GM19240 (cell line): Measurements from ENCODE around the gene FNDC5.

Experiments
- DNase-seq: peaks from one replicate; pipeline ENCODE4 v3.0.0; 2011; ENCODE audit warnings: low spot score; ENCODE audit not compliant: insufficient read length

FNDC5 gene

GRCh38 chr1:32897082-32898049, 26.7 kb upstream of the FNDC5 start:
- DNase-seq, result no peak

DNA sequence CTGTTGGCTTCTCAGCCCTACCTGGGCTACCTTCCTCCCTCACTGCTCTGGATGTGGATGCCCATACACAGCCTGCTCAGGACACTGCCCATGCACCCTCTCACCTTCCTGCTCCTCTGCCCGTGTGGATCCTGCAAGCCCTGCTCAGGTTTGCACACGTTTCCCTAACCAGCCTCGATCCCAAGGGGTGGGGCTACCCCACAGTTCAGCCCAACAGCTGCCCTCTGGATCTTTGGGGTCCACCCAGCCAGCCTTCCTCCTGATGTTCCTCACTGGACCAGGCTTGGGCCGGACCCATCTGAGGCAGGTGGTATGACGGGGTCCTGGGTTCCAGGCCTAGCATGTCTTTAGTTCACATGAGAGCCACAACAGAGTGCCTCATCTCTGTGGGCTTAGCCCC, 25.7 kb upstream of the FNDC5 start:
- no peak for DNase-seq

GRCh38 chr1:32895325-32896215, 24.9 kb upstream of the FNDC5 start:
- no peak for DNase-seq

DNA sequence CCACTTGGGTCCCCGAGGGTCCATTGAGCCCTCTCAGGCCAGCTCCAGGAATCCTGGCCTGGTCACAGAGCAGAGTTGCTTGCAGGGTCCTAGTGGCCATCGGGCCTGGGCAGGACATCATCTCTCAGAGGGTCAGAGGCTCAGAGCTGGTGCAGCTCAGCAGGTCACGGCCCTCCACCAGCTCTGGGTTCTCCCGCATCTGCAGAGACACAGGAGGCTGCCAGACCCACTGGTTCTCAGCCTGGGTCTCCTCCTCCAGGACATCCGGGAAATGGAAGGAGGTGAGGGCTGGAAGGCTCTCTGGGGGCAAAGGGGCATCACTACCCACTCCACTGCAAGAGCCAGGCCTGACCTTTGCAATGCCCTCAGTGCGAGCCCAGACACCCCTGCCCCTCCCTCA, 24.0 kb upstream of the FNDC5 start:
- DNase-seq, result no peak

GRCh38 chr1:32894019-32894600, 23.4 kb upstream of the FNDC5 start:
- DNase-seq, result no peak

DNA sequence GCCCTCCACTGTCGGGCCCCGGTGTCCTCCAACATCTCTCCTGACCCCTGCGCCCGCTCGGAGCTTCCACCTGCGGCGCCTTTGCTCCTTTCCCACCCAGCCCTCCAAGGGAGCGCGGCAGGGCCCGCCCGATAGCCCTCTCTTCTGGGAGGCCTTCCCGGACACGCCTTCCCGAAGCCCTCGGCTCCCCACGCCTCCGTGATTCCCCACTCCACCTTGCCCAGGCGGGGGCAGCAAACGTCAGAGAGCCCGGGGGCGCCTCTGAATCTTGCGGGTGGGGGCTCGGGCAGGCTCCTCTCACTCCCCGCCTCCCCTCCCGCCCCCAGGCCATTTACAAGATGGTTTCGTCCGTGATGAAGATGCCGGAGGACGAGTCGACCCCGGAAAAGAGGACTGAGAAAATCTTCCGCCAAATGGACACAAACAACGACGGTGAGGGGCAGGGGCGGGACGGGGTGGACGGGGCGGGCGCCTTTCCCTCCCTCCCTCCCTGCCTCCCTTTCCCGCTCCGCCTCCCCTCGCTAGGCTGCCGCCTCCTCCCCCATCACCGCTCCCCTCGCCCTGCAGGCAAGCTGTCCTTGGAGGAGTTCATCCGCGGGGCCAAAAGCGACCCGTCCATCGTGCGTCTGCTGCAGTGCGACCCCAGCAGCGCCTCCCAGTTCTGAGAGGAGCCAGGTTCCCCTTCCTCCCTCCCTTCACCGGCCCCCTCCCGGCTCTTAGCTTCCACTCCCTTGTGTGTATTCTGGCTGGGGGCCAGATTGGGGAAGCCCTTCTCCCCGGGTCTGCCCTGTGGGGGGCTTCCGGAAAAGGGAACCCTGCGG, 22.7 kb upstream of the FNDC5 start:
- DNase-seq, result no peak

DNA sequence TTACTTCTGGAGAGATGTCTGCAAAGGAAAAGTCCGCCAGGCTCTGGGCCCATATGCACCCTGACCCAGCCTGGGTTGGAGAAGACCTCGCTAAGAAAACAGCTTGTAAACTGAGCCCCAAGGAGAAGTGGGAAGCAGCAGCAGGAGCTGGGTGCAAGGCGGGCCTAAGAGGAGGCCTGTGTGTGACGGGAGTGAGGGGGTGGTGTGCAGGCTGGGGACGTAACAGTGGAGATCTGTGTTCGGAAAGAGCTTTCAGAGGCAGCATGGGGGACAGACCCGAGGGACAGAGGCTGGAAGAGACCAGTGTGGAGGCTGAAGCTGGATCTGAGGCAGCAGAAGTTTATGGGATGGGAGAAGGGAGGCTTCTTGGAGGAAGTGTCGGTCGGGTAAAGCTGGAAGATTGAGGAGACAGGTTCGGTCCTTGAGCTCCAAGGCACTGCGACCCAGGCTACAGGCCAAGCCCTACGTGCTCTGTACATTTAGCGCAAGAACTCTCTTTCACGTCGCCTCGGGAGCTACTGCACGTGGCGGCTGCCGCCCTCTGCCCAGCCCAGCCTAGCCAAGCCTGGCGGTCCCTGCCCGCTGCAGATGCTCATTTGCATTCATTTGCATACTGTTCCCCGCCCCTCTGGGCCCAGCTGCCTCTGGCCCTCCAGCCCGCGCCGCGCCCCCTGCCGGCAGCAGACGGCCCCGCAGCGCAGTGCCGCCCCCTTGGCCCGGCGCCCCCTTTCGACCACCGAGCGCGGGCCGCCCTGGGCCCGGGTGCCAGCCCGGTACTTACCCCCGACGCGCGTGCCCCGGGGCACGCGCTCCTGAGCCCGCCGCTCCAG, 21.9 kb upstream of the FNDC5 start:
- peak; percentile 56 for DNase-seq

DNA sequence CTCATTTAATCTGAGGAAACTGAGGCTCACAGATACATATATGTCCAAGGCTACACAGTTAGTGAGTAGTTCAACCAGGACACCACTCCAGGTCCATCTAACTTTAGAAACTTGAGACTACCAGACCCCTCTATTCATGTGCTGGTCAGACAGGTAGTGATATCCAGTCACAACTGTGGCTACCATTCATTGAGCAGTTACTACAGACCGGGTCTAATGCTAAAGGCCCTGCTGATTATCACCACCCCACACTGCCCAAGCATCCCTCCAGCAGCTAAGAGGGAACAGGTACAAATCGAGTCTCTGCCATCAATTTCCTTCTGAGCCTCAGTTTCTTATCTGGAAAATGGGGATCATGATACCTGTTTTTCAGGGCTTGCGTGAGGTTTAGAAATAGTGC, 20.9 kb upstream of the FNDC5 start:
- DNase-seq, result no peak

GRCh38 chr1:32891241-32891570, 20.5 kb upstream of the FNDC5 start:
- DNase-seq, result no peak

DNA sequence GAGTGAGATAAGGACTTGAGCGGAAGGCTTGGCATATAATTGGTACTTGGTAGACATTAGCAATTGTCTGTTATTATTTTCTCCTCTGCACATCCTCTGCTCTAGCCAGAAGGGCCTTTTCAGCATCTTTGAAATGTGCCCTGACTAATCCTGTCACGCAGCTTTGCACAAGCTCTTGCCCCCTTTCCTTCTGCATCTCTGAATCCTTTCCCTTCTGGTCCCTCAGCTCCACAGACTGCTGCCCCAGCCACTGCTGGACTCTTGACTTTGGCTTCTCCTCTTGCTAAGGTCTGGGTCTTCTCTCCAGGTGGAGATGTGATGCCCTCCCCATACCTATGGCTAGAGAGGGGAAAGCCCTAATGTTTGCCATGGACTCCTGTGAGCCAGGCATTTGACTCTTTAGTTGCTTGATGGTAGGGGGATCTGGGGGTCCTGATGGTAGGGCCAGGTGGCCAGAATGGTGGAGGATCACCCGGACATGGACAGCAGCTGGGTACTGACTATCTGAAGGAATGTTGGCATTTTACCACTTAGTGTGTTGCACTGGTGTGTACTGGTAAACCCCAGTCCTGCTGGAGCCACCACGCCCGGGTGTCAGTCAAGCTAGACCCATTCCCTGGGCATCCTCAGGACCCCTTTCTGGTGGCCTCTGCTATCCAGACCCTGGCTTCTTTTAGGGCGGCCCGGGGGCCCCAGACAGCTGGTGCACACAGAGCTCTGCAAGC, 20.0 kb upstream of the FNDC5 start:
- no peak for DNase-seq

DNA sequence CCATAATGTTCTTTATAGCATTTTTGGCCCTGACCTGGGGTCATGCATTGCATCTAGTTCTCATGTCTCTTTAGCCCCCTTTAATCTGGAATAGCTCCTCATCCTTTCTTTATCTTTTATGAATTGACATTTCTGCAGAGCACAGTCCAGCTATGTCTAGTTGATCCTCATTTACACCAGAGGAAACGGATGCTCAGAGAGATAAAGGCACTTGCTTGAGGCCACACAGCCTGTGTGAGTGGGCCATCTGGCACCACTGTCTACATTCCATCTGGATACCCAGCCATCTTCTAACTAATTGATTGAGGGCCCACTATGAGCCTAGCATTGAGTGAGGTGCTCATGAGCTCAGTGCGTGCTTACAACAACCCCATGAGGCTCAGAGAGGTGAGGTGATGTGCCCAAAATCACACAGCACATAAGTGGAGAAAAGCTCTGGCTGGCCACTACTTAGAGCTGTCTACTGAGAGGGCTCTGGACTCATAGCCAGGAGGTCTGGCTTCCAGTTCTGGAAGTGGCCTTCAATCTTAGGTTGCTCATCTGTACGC, 19.1 kb upstream of the FNDC5 start:
- no peak for DNase-seq

DNA sequence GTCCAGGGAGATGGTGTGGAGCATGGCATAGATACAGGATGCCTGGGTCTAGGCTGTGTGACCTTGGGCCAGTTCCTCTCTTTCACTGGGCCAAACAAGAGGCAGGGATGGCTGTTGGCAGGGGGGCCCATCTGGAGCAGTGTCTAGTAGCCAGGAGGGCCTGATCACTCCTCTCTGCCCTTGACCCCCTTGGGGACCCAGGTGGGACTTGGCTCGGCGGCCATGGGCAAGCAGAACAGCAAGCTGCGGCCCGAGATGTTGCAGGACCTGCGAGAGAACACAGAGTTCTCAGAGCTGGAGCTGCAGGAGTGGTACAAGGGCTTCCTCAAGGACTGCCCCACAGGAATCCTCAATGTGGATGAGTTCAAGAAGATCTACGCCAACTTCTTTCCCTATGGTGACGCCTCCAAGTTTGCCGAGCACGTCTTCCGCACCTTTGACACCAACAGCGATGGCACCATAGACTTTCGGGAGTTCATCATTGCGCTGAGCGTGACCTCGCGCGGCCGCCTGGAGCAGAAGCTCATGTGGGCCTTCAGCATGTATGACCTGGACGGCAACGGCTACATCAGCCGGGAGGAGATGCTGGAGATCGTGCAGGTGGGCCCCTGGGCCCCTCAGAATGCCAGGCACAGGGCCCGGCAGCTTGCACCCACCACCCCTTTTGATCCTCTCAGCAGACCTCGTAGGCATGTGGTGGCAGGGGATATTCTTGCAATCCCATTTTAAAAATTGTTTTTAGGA, 18.1 kb upstream of the FNDC5 start:
- DNase-seq, result no peak

- DNase-seq, result no peak
These were observed 17.4 kb upstream of the FNDC5 start for GRCh38 chr1:32888134-32888533.

GRCh38 chr1:32887623-32888022, 16.9 kb upstream of the FNDC5 start:
- DNase-seq, result no peak

DNA sequence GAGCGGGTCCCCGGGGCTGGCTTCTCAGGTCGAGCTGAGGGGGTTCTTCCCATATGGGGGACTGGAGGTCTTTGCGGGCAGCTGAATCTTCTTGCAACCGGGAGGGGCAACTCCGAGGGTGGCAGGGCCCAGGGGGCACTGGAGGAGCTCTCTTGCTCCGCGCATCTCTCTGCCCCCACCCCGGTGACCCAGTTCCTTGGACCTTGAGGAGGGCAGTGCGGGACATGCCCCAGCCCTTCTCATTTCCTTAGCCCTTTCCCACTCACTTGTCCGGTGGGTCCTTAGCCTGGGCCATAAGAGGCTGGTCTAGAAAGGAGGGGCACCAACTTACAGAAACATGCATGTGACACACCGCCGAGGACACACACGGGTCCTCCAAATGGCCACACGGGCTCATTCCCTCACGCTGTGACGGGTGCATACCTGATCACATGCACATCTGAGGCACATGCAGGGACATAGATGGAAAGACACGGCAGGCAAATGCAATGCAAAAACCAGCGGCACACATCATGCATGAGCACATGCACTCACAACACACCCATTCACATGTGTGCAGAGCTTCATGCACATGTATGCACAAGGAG, 16.2 kb upstream of the FNDC5 start:
- DNase-seq, result no peak

DNA sequence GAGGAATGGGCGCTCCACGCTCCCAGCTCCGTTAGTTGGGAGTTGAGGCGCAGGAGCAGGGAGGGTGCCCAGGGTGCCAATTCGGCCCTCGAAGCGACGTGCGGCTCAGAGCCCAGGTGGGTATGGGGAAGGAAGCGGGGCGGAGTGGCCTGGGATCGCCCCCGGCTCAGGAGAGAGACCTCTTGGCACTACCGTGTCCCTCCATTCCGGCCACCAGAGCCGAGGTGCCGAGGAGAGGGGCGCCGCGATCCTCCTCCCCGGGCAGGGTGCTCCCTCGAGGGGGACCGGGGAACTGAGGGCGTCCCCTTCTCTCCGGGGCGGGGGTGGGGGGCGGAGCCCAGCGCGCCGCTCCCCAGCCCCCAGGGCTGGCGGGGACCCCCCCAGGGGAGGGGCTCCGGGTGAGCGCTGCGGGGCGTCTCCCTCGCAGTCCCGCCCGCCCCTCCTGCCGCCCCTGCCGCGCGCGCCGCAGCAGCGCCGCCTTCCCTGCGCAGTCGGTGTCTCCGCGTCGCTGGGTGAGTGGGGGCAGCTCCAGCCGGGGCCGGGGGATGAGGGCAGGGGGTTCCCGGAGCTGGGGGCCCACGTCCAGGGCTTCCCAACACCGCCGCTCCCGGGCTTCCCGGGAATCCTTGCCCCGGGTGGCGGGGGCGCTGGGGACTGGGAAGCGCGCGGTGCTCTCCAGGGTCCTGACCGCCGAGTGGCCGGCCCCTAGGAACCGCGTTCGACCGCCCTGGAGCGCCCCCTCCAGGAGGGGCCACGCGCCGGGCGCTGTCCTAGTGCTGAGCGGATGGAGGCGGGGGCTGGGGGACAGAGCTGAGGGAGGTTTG, 15.5 kb upstream of the FNDC5 start, which contains the start of gene HPCA:
Gene HPCA, plus strand, starts transcription at position 488 of the 824 bp plus-strand sequence. CDS start 2,408 bp downstream, outside the sequence.
- no peak for DNase-seq

DNA sequence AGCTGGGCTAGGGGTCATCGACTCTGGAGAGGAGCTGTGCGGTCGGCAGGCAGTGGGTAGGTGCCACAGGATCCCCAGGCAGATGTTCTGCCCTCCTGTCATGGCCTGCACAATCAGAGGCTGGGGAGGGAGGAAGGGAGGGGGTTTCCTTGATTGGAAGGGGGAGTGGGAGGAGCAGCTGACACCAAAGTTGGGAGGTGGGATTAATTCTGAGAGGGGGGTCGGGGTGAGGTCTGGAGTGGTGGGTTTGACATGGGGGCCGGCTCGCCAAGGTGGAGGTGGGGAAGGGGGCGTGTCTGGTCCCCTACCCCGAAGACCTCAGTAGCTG, 14.9 kb upstream of the FNDC5 start:
- no peak for DNase-seq
